Posterior vena cava (tissue), 2 donors: ENCODE measurements around the gene SLC49A4. TPM values are rescaled to one million over a fixed set of nuclear protein-coding genes. Genes with fewer than 3 reads are reported as not detected.
A peak's percentile ranks its signal among the peaks of the same experiment; 100 is the strongest.
"Not testable (repeated sequence)": the region's sequence is repeated elsewhere in the genome, so short reads cannot be mapped to it uniquely, and the experiment has no call there.

ENCODE experiments used
- DNase-seq: peaks from one replicate; pipeline ENCODE4 v3.0.0-alpha.2; 2020; ENCODE audit warnings: low spot score
- intact Hi-C, 2 donors: fragments of 100-400 bp; cut with DNase I; formaldehyde crosslinking; loops; one replicate each; pipeline versions ENCODE4 v1.14.1 to v1.14.2; 2022 to 2023
- long read RNA-seq, 2 donors: library from polyadenylated mRNA; unstranded; transcript quantifications; one replicate each; pipeline ENCODE4 v2.0.0, GENCODE V29; 2020 to 2021
- total RNA-seq, 2 donors: library from RNA; stranded (reverse); fragmentation: NEBNext Ultra II Directional; extraction: Animal tissue kit (Norgen Biotek cat#: 25700); gene quantifications; one replicate each; pipeline ENCODE4 v1.2.1, GENCODE V29; 2021
- donor health status: DM: yes; HTN: yes; CAD: no.
- donor health status: DM: yes; HTN: yes; CAD: no.

SLC49A4 gene
- total RNA-seq = 1 to 10 TPM; 7.0 to 7.5 TPM
- long read RNA-seq, donor 1, transcript DIRC2-201 (9 exons, 3,596 nt) = major isoform, 6 of 8 reads
- long read RNA-seq, donor 1, partial matches to known transcripts = 0 of 8 reads
- long read RNA-seq, donor 1, other reads (novel, unspliced or antisense) = 2 of 8 reads
- long read RNA-seq, donor 2, partial matches to known transcripts = 0 of 1 reads
- long read RNA-seq, donor 2, other reads (novel, unspliced or antisense) = 1 of 1 reads

- peak; percentile 93 for DNase-seq
- intact Hi-C loops = no loop called here
Measured at GRCh38 chr3:122794779-122795673, at the start of gene SLC49A4. Gene SLC49A4 (plus strand): TSS chr3:122795069. CDS start chr3:122795193, 124 bp downstream.

GRCh38 chr3:122745369-122746021, 49.4 kb upstream of the SLC49A4 start:
- intact Hi-C loops = no loop called here
- no peak for DNase-seq

- intact Hi-C loops, DNase-seq: not testable (repeated sequence)
Measured at GRCh38 chr3:122747295-122747694, 47.6 kb upstream of the SLC49A4 start.

- intact Hi-C loops = no loop called here
- no peak for DNase-seq
Measured at GRCh38 chr3:122748347-122748746, 46.5 kb upstream of the SLC49A4 start.

- intact Hi-C loops = no loop called here
- no peak for DNase-seq
Measured at GRCh38 chr3:122754929-122755328, 39.9 kb upstream of the SLC49A4 start.

GRCh38 chr3:122755491-122755890, 39.4 kb upstream of the SLC49A4 start:
- intact Hi-C loops = no loop called here
- DNase-seq = no peak

GRCh38 chr3:122758877-122759560, 35.9 kb upstream of the SLC49A4 start:
- intact Hi-C loops = no loop called here
- DNase-seq = no peak

GRCh38 chr3:122760453-122761271, 34.2 kb upstream of the SLC49A4 start:
- no peak for DNase-seq
- intact Hi-C loops = no loop called here

- DNase-seq = no peak
- intact Hi-C loops = no loop called here
Measured at GRCh38 chr3:122766430-122766829, 28.4 kb upstream of the SLC49A4 start.

GRCh38 chr3:122767540-122768372, 27.1 kb upstream of the SLC49A4 start:
- intact Hi-C loops = no loop called here
- DNase-seq = no peak

- no peak for DNase-seq
- intact Hi-C loops = no loop called here
Measured at GRCh38 chr3:122770521-122771202, 24.2 kb upstream of the SLC49A4 start.

- intact Hi-C loops = no loop called here
Measured at GRCh38 chr3:122772827-122773226, 22.0 kb upstream of the SLC49A4 start.

GRCh38 chr3:122773944-122774509, 20.8 kb upstream of the SLC49A4 start:
- DNase-seq = no peak
- intact Hi-C loops = no loop called here

More at GRCh38 chr3:122772827-122773226, 22.0 kb upstream of the SLC49A4 start:
- no peak for DNase-seq

GRCh38 chr3:122774564-122774963, 20.3 kb upstream of the SLC49A4 start:
- no peak for DNase-seq
- intact Hi-C loops = no loop called here

GRCh38 chr3:122776675-122777468, 18.0 kb upstream of the SLC49A4 start:
- no peak for DNase-seq
- intact Hi-C loops = no loop called here

GRCh38 chr3:122777563-122777962, 17.3 kb upstream of the SLC49A4 start:
- no peak for DNase-seq
- intact Hi-C loops = no loop called here
